ENCODE data around the gene PI4K2A. TPM values are rescaled to one million over a fixed set of nuclear protein-coding genes. Genes with fewer than 3 reads are reported as not detected.
A peak's percentile ranks its signal among the peaks of the same experiment; 100 is the strongest.

PI4K2A gene
- total RNA-seq, 2 donors from 2014 or later = 18.0 to 22.9 TPM

DNA sequence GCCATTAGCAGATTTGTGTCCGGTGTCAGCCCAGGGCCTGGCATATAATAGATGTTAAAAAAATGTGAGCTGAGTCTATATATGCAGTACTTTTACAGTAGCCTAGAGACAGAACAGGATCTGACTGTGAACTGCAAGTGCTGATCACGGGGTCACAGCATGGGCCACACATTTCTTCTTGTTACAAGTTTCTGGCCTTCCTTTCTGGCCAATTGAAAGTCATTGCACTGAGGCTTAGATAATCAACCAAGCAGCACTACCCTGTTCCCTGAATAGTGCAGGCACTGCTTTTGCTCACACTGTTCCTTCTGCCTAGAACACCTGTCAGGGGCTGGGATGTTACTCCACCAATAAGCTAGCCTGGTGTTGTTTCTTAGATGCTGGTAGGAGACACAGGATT lies 67.7 kb downstream of the PI4K2A start:
- H3K27me3 ChIP-seq (replicated peaks; ENCODE audit: insufficient read depth) = no peaks in the 10 kb centered on the region
- no peak for ATAC-seq (ENCODE audit: insufficient number of reproducible peaks, low FRiP score, low read depth)
- no peaks in the 10 kb centered on the region for H3K36me3 ChIP-seq
- peaks cover 33 to 53% of the 10 kb centered on the region in 2 donors for H3K4me1 ChIP-seq (ENCODE audit: control insufficient read depth in 1 of 2, low read depth in 2 of 2)
- H3K4me3 ChIP-seq = no peak overlapping the region
- TF ChIP-seq, protein P1, sequence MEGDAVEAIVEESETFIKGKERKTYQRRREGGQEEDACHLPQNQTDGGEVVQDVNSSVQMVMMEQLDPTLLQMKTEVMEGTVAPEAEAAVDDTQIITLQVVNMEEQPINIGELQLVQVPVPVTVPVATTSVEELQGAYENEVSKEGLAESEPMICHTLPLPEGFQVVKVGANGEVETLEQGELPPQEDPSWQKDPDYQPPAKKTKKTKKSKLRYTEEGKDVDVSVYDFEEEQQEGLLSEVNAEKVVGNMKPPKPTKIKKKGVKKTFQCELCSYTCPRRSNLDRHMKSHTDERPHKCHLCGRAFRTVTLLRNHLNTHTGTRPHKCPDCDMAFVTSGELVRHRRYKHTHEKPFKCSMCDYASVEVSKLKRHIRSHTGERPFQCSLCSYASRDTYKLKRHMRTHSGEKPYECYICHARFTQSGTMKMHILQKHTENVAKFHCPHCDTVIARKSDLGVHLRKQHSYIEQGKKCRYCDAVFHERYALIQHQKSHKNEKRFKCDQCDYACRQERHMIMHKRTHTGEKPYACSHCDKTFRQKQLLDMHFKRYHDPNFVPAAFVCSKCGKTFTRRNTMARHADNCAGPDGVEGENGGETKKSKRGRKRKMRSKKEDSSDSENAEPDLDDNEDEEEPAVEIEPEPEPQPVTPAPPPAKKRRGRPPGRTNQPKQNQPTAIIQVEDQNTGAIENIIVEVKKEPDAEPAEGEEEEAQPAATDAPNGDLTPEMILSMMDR (IDR thresholded peaks at IDR 0.05) = no peak
- H3K27ac ChIP-seq = peak overlapping the region; percentile 78 to 94
- no peak for DNase-seq (ENCODE audit: low spot score)
- no peaks in the 10 kb centered on the region for H3K9me3 ChIP-seq

DNA sequence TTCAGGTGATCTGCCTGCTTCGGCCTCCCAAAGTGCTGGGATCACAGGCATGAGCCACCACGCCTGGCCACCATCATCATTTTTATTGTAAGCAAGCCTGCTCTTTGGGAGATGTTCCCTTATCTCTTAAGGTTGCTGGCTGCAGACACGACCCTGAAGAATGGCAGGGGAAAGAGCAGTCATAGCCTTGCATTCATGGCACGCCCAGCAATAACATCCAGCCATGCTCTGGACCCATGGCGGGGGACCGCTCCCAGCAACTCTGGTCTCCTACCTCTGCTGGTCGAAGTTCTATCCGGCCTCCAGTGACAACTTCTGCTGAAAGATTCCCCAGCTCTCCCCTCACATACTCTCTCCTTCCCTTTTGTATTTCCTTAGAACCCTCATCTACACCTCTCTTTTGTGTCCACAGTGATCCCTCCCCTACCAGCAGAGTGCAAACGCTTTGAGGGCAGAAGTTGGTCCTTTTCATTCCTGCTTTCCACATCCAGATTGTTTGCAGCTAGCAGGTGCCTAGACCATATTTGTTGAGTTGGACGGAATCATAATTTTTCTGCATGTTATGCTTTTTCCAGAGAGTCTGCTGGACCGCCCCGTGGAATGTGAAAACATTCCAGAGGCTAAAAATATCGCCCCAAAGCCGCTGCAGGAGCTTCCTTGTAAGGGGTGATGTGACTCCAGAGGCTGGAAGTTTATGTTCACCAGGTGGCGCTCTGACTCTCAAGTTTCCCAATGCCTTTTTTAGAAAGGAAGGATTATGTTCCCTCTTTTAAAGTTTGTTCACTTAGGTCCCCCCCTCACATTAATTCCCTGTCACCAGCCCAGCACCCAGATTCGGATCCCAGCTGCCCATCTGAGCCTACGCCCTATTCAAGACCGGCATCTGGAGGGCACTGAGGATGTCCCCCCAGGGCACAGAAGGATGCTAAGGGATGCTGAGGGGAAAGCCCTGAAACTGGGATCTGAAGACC lies 68.8 kb downstream of the PI4K2A start:
- peak overlapping the region; percentile 21 for H3K4me3 ChIP-seq
- ATAC-seq (ENCODE audit: insufficient number of reproducible peaks, low FRiP score, low read depth) = no peak
- no peaks in the 10 kb centered on the region for H3K27me3 ChIP-seq (replicated peaks; ENCODE audit: insufficient read depth)
- H3K4me1 ChIP-seq (ENCODE audit: control insufficient read depth in 1 of 2, low read depth in 2 of 2) = peaks cover 34 to 53% of the 10 kb centered on the region in 2 donors
- DNase-seq (ENCODE audit: low spot score) = peak; percentile 70
- H3K9me3 ChIP-seq = no peaks in the 10 kb centered on the region
- TF ChIP-seq, protein P1 (IDR thresholded peaks at IDR 0.05) = peak; percentile 66
- H3K36me3 ChIP-seq = no peaks in the 10 kb centered on the region
- peak overlapping the region; percentile 83 to 94 for H3K27ac ChIP-seq

DNA sequence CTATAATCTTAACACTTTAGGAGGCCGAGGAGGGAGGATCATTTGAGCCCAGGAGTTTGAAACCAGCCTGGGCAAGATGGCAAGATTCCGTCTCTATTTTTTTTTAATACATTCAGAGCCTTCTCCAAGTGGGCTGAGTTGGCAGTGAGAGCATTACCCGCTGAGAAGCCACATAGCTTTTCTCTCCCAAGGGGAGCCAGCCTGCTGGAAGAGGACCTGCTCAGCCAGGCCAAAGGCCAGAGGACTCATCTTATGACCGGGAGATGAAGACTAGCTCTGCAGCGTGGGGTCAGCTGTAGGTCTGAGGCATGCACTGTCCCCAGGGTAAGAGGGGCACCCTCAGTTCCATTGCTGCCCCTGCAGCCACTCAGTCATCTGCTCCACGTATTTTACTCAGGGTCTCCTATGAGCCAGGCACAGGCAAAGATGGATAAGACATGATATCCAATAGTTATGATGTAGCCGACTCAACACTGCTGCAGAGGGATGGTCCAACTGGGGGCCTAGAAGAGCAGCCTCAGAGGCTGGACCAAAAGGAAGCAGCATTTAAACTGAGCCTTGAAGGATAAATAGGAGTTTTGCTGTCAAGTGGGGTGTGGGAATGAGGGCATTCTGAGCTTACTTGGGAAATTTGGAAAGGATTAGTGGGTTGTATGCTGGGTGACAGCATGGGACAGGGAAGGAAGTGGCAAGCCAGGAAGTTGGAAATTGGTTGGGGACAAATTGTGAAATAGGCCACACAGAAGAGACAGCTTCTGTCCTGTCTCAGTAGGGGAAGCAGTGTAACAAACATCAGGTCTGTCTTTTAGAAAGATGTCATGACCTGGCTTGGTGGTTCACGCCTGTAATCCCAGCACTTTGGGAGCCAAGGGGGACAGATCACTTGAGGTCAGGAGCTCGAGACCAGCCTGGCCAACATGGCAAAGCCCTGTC lies 71.4 kb downstream of the PI4K2A start:
- H3K27ac ChIP-seq = peak overlapping the region; percentile 96 to 98
- TF ChIP-seq, protein P1 (IDR thresholded peaks at IDR 0.05) = no peak
- ATAC-seq (ENCODE audit: insufficient number of reproducible peaks, low FRiP score, low read depth) (no peak), DNase-seq (ENCODE audit: low spot score) (no peak)
- H3K4me1 ChIP-seq (ENCODE audit: control insufficient read depth in 1 of 2, low read depth in 2 of 2) = peaks cover 43 to 74% of the 10 kb centered on the region in 2 donors
- no peak overlapping the region for H3K4me3 ChIP-seq
- H3K27me3 ChIP-seq (replicated peaks; ENCODE audit: insufficient read depth) = no peaks in the 10 kb centered on the region
- H3K36me3 ChIP-seq = peaks cover 4% of the 10 kb centered on the region
- no peaks in the 10 kb centered on the region for H3K9me3 ChIP-seq

DNA sequence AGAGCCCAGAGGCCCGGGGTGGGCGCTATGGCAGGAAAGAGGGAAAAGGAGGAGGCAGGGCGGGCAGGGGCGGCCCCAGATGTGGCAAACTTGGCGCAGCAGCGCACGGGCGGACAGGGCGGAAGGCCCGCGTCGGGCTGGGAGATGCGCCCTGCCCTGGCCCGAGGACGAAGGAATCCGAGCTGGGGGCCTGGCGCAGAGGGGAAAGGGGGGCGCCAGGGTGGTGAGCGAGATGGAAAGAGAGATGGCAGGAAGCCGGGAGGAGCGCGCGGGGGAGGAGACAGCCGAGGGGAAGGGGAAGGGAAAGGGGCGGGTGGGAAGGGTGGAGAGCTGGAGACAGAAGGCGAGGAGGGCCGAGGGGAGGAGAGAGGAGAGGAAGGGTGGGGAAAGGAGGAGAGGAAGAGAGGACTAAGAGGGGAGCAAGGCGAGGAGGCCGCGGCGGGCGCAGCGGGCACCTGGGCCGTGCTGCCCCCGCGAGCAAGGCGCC lies 72.9 kb downstream of the PI4K2A start, which contains the start of gene MARVELD1:
MARVELD1 (plus strand) TSS at position 392 of the 487 bp plus-strand sequence. CDS start 147 bp downstream, outside the sequence.
- H3K4me3 ChIP-seq = peak within 1 kb of the TSS; percentile 86
- peaks cover 12% of the 10 kb centered on the region for H3K36me3 ChIP-seq
- ATAC-seq (ENCODE audit: insufficient number of reproducible peaks, low FRiP score, low read depth) (no peak), DNase-seq (ENCODE audit: low spot score) (peak; percentile 48)
- H3K27me3 ChIP-seq (replicated peaks; ENCODE audit: insufficient read depth) = no peaks in the 10 kb centered on the region
- no peaks in the 10 kb centered on the region for H3K9me3 ChIP-seq
- H3K4me1 ChIP-seq (ENCODE audit: control insufficient read depth in 1 of 2, low read depth in 2 of 2) = peaks cover 54 to 75% of the 10 kb centered on the region in 2 donors
- H3K27ac ChIP-seq = peak within 1 kb of the TSS; percentile 96 to 98
- TF ChIP-seq, protein P1 (IDR thresholded peaks at IDR 0.05) = no peak
